ENCODE data around the gene NINL.
"Not testable (repeated sequence)": the region's sequence is repeated elsewhere in the genome, so short reads cannot be mapped to it uniquely, and the experiment has no call there.

The NINL gene

GRCh38 chr20:25484224-25484846 lies 101.0 kb downstream of the NINL start:
- DNase-seq (ENCODE audit: low read depth) = no peak

- no peak for DNase-seq (ENCODE audit: low read depth)
These were observed 101.7 kb downstream of the NINL start for GRCh38 chr20:25483431-25484132.

GRCh38 chr20:25481918-25482253 lies 103.4 kb downstream of the NINL start:
- no peak for DNase-seq (ENCODE audit: low read depth)

- no peak for DNase-seq (ENCODE audit: low read depth)
These were observed 104.0 kb downstream of the NINL start for GRCh38 chr20:25481235-25481917.

- no peak for DNase-seq (ENCODE audit: low read depth)
These were observed 104.5 kb downstream of the NINL start for GRCh38 chr20:25480797-25481196.

- no peak for DNase-seq (ENCODE audit: low read depth)
These were observed 105.2 kb downstream of the NINL start for GRCh38 chr20:25480156-25480555.

- no peak for DNase-seq (ENCODE audit: low read depth)
These were observed 105.7 kb downstream of the NINL start for GRCh38 chr20:25479638-25480037.

- DNase-seq (ENCODE audit: low read depth) = no peak
These were observed 106.3 kb downstream of the NINL start for GRCh38 chr20:25478889-25479568.

- DNase-seq (ENCODE audit: low read depth) = no peak
These were observed 108.1 kb downstream of the NINL start for GRCh38 chr20:25477014-25477882.

GRCh38 chr20:25476106-25477013 lies 109.0 kb downstream of the NINL start:
- DNase-seq (ENCODE audit: low read depth) = no peak

GRCh38 chr20:25473297-25473696 lies 112.0 kb downstream of the NINL start:
- not testable (repeated sequence) for DNase-seq (ENCODE audit: low read depth)

GRCh38 chr20:25471020-25471419 lies 114.3 kb downstream of the NINL start:
- no peak for DNase-seq (ENCODE audit: low read depth)

- DNase-seq (ENCODE audit: low read depth) = peak; percentile 37
These were observed 115.3 kb downstream of the NINL start for GRCh38 chr20:25470045-25470444.

GRCh38 chr20:25469558-25469957 lies 115.8 kb downstream of the NINL start:
- no peak for DNase-seq (ENCODE audit: low read depth)

GRCh38 chr20:25468126-25469075 lies 116.9 kb downstream of the NINL start:
- DNase-seq (ENCODE audit: low read depth) = no peak

- no peak for DNase-seq (ENCODE audit: low read depth)
These were observed 117.9 kb downstream of the NINL start for GRCh38 chr20:25467441-25467840.

GRCh38 chr20:25466846-25467245 lies 118.5 kb downstream of the NINL start:
- no peak for DNase-seq (ENCODE audit: low read depth)

- DNase-seq (ENCODE audit: low read depth) = no peak
These were observed 119.8 kb downstream of the NINL start for GRCh38 chr20:25465243-25466135.
